GM19467 (cell line): Measurements from ENCODE around the gene IL17RB.

Experiments
- ATAC-seq: cut with Tn5 transposase; IDR thresholded peaks from one replicate; pipeline ENCODE4 v1.9.1; 2021; ENCODE audit warnings: mild to moderate bottlenecking, moderate library complexity; ENCODE audit not compliant: unreplicated experiment

IL17RB gene

GRCh38 chr3:53858096-53858741 is 11.9 kb downstream of the IL17RB start:
- ATAC-seq, result no peak

GRCh38 chr3:53859178-53859577 is 12.8 kb downstream of the IL17RB start:
- ATAC-seq, result no peak

- ATAC-seq, result no peak
Measured at GRCh38 chr3:53860196-53860595, 13.8 kb downstream of the IL17RB start.

- ATAC-seq, result no peak
Measured at GRCh38 chr3:53862241-53862640, 15.9 kb downstream of the IL17RB start.

GRCh38 chr3:53863145-53863544 is 16.8 kb downstream of the IL17RB start:
- ATAC-seq, result no peak

- no peak for ATAC-seq
Measured at GRCh38 chr3:53865732-53866499, 19.5 kb downstream of the IL17RB start.

GRCh38 chr3:53880396-53881345 is 34.3 kb downstream of the IL17RB start:
- no peak for ATAC-seq

- ATAC-seq, result peak; percentile 78
Measured at GRCh38 chr3:53881691-53882593, 35.6 kb downstream of the IL17RB start, which contains the start of gene ACTR8. TSS of gene ACTR8 (minus strand) at chr3:53882152. CDS start at chr3:53882101, 51 bp downstream.

GRCh38 chr3:53883008-53883407 is 36.6 kb downstream of the IL17RB start:
- no peak for ATAC-seq

- no peak for ATAC-seq
Measured at GRCh38 chr3:53884623-53885022, 38.3 kb downstream of the IL17RB start.

- ATAC-seq, result no peak
Measured at GRCh38 chr3:53885239-53885638, 38.9 kb downstream of the IL17RB start.

- no peak for ATAC-seq
Measured at GRCh38 chr3:53887446-53887845, 41.1 kb downstream of the IL17RB start.

- ATAC-seq, result no peak
Measured at GRCh38 chr3:53888232-53888631, 41.9 kb downstream of the IL17RB start.

- ATAC-seq, result peak; percentile 8
Measured at GRCh38 chr3:53890726-53891475, 44.5 kb downstream of the IL17RB start.

- peak; percentile 95 for ATAC-seq
Measured at GRCh38 chr3:53891497-53892285, 45.3 kb downstream of the IL17RB start, which contains the start of gene SELENOK. TSS of gene SELENOK (minus strand) at chr3:53891859.

GRCh38 chr3:53892286-53892637 is 45.9 kb downstream of the IL17RB start:
- no peak for ATAC-seq

GRCh38 chr3:53899750-53900149 is 53.4 kb downstream of the IL17RB start:
- no peak for ATAC-seq

- ATAC-seq, result no peak
Measured at GRCh38 chr3:53900666-53901331, 54.4 kb downstream of the IL17RB start.
